Stimulated activated CD4-positive, alpha-beta T cell treated with anti-CD3 and anti-CD28 coated beads, Interleukin-15, amount 100 ng/mL, for 1 hour (primary cell): ENCODE measurements around the gene RNF152.

Experiments used
- DNase-seq, 2 donors: peaks; one replicate each; pipeline ENCODE4 v3.0.0-alpha.2; 2020; ENCODE audit warnings: low read depth in 1 of 2, low spot score in 1 of 2

The RNF152 gene

GRCh38 chr18:61854578-61855448 lies 38.0 kb downstream of the RNF152 start:
- DNase-seq, result no peak

- no peak for DNase-seq
Measured at GRCh38 chr18:61853855-61854254, 39.0 kb downstream of the RNF152 start.

- no peak for DNase-seq
Measured at GRCh38 chr18:61852496-61852895, 40.3 kb downstream of the RNF152 start.

- DNase-seq, result no peak
Measured at GRCh38 chr18:61851940-61852451, 40.8 kb downstream of the RNF152 start.

GRCh38 chr18:61851279-61851678 lies 41.5 kb downstream of the RNF152 start:
- DNase-seq, result no peak

GRCh38 chr18:61850756-61851155 lies 42.1 kb downstream of the RNF152 start:
- no peak for DNase-seq

- no peak for DNase-seq
Measured at GRCh38 chr18:61847164-61847791, 45.5 kb downstream of the RNF152 start.

GRCh38 chr18:61845197-61845596 lies 47.6 kb downstream of the RNF152 start:
- DNase-seq, result no peak

- DNase-seq, result no peak
Measured at GRCh38 chr18:61844726-61845125, 48.1 kb downstream of the RNF152 start.

- DNase-seq, result no peak
Measured at GRCh38 chr18:61842146-61842545, 50.7 kb downstream of the RNF152 start.

GRCh38 chr18:61841706-61842105 lies 51.1 kb downstream of the RNF152 start:
- no peak for DNase-seq

GRCh38 chr18:61840324-61840723 lies 52.5 kb downstream of the RNF152 start:
- no peak for DNase-seq

GRCh38 chr18:61838521-61838920 lies 54.3 kb downstream of the RNF152 start:
- no peak for DNase-seq

GRCh38 chr18:61833978-61834377 lies 58.8 kb downstream of the RNF152 start:
- no peak for DNase-seq

- DNase-seq, result no peak
Measured at GRCh38 chr18:61833387-61833786, 59.4 kb downstream of the RNF152 start.

GRCh38 chr18:61832858-61833257 lies 59.9 kb downstream of the RNF152 start:
- DNase-seq, result no peak

- no peak for DNase-seq
Measured at GRCh38 chr18:61831071-61831470, 61.7 kb downstream of the RNF152 start.

GRCh38 chr18:61829108-61829507 lies 63.7 kb downstream of the RNF152 start:
- DNase-seq, result no peak

GRCh38 chr18:61827591-61827990 lies 65.2 kb downstream of the RNF152 start:
- no peak for DNase-seq

GRCh38 chr18:61825386-61825785 lies 67.4 kb downstream of the RNF152 start:
- no peak for DNase-seq

- DNase-seq, result no peak
Measured at GRCh38 chr18:61824733-61825363, 68.0 kb downstream of the RNF152 start.

GRCh38 chr18:61823595-61823994 lies 69.2 kb downstream of the RNF152 start:
- DNase-seq, result no peak
